HepG2 (cell line): ENCODE measurements around the gene MACROD2. TPM values are rescaled to one million over a fixed set of nuclear protein-coding genes. Genes with fewer than 3 reads are reported as not detected.

Source experiments
- ATAC-seq: fragments of 200-7000 bp; cut with Tn5 transposase; 3 replicates; pipeline ENCODE4 v1.9.1; 2020; ENCODE audit warnings: mild to moderate bottlenecking, moderate library complexity
- BruUV-seq: library from RNA; stranded (reverse); fragments of 400-500 nt; replicated peaks from 2 replicates; lab custom pipeline; 2021; lab: Mats Ljungman, UMichigan
- CTCF ChIA-PET: fragments of 300-600 bp; formaldehyde crosslinking; extraction: SDS; loops from one replicate; lab custom pipeline; 2021; ENCODE audit warnings: low total read pairs, inconsistent platforms, low intra/inter-chr PET ratio; lab: Yijun Ruan, JAX
- POLR2A ChIA-PET: fragments of 350-600 bp; sonication (Branson Sonifier 250); formaldehyde crosslinking; loops from one replicate; lab custom pipeline; 2020; ENCODE audit warnings: antibody characterized with exemption, inconsistent platforms; lab: Yijun Ruan, JAX
- DNase-seq: peaks from one replicate; pipeline ENCODE4 v3.0.0-alpha.2; 2015; ENCODE audit warnings: low spot score
- FAIRE-seq: peaks from 3 replicates; lab custom pipeline; 2011; peaks lifted over from hg19 to GRCh38; lab: Jason Lieb, UNC
- H2AFZ ChIP-seq: one replicate; pipeline ENCODE4 v1.6.1; 2011; ENCODE audit warnings: low read length, inconsistent platforms
- H3K27ac ChIP-seq: fragments of 300-600 bp; 3 replicates; pipeline ENCODE4 v1.8.0; 2011; ENCODE audit warnings: mixed run types, mild to moderate bottlenecking, mixed read lengths, low read length, inconsistent platforms; ENCODE audit not compliant: insufficient read depth; ENCODE audit errors: extremely low read length
- H3K27me3 ChIP-seq, 2 experiments: fragments of 200-600 bp in 1 of 2; 2 replicates in 1 of 2; 3 replicates in 1 of 2; pipeline versions ENCODE4 v1.6.0 to v1.8.0; 2011; ENCODE audit warnings: low read length in 2 of 2, mild to moderate bottlenecking in 2 of 2, moderate library complexity in 2 of 2, inconsistent platforms in 1 of 2; ENCODE audit not compliant: insufficient read depth in 2 of 2, control insufficient read depth in 1 of 2
- H3K36me3 ChIP-seq, 2 experiments: fragments of 200-600 bp in 1 of 2; replicated peaks in 1 of 2; 2 replicates in 1 of 2; 3 replicates in 1 of 2; pipeline versions ENCODE4 v1.5.1 to v1.8.0; 2011; ENCODE audit warnings: low read length in 2 of 2, inconsistent platforms in 1 of 2; ENCODE audit not compliant: insufficient read depth in 2 of 2, control insufficient read depth in 1 of 2
- H3K4me1 ChIP-seq: 2 replicates; pipeline ENCODE4 v1.5.1; 2012; ENCODE audit warnings: low read length, inconsistent platforms; ENCODE audit not compliant: insufficient read depth
- H3K4me2 ChIP-seq: 2 replicates; pipeline ENCODE4 v1.6.0; 2011; ENCODE audit warnings: low read depth, low read length, inconsistent platforms
- H3K4me3 ChIP-seq, 3 experiments: fragments of 200-600 bp in 1 of 3; sonication (generic), shearing (Covaris generic) in 1 of 3; replicated peaks in 1 of 3; 2 replicates each; pipeline ENCODE4 v1.5.1; 2011 to 2016; ENCODE audit warnings: low read length in 3 of 3, inconsistent platforms in 2 of 3, low read depth in 2 of 3, mild to moderate bottlenecking in 2 of 3, control low read depth in 1 of 3, mixed read lengths in 1 of 3; ENCODE audit not compliant: insufficient read depth in 1 of 3
- H3K79me2 ChIP-seq: one replicate; pipeline ENCODE4 v1.6.1; 2011; ENCODE audit warnings: low read length, inconsistent platforms; ENCODE audit not compliant: insufficient read depth
- H3K9ac ChIP-seq: 2 replicates; pipeline ENCODE4 v1.6.0; 2011; ENCODE audit warnings: mild to moderate bottlenecking, low read depth, low read length, inconsistent platforms; ENCODE audit not compliant: insufficient read depth
- H3K9me3 ChIP-seq: 2 replicates; pipeline ENCODE4 v1.5.1; 2012; ENCODE audit warnings: mild to moderate bottlenecking, low read length
- H4K20me1 ChIP-seq: 2 replicates; pipeline ENCODE4 v1.6.0; 2011; ENCODE audit warnings: inconsistent platforms, mild to moderate bottlenecking, low read length, moderate library complexity; ENCODE audit not compliant: insufficient read depth
- CEBPB ChIP-seq: IDR thresholded peaks from 2 replicates; pipeline ENCODE4 v1.6.1; 2011; ENCODE audit warnings: low read depth, low read length, improper control_type of control experiment, borderline replicate concordance
- CTCF ChIP-seq: sonication (generic); formaldehyde crosslinking; IDR thresholded peaks from 2 replicates; pipeline ENCODE4 v1.5.0; 2020; ENCODE audit warnings: mild to moderate bottlenecking, missing genetic modification reagents, moderate library complexity
- SMC3 ChIP-seq: IDR thresholded peaks from 2 replicates; pipeline ENCODE4 v1.6.1; 2011; ENCODE audit warnings: low read length, improper control_type of control experiment
- STAG1 ChIP-seq: sonication (generic); formaldehyde crosslinking; IDR thresholded peaks from 2 replicates; pipeline ENCODE4 v1.4.0; 2020; ENCODE audit warnings: missing genetic modification reagents
- ZNF564 ChIP-seq: sonication (generic); formaldehyde crosslinking; IDR thresholded peaks from 2 replicates; pipeline ENCODE4 v1.8.1; 2023; ENCODE audit warnings: mild to moderate bottlenecking, missing genetic modification reagents
- WGBS: methylation state at CpG from one replicate; pipeline ENCODE4 v1.1.6; 2017; ENCODE audit warnings: low lambda C conversion rate; 5-methylcytosine and 5-hydroxymethylcytosine counted together
- in situ Hi-C: cut with HindIII; loops from 2 replicates; pipeline ENCODE4 v1.10.0; 2017; ENCODE audit warnings: low pct_unique_long_range_greater_than_20kb; ENCODE audit not compliant: extremely low pct_ligation_motif_present
- intact Hi-C: fragments of 100-400 bp; cut with micrococcal nuclease; formaldehyde crosslinking; loops from one replicate; pipeline ENCODE4 v1.10.0; 2022; ENCODE audit not compliant: unreplicated experiment
- polyA plus RNA-seq, 8 experiments: library from polyadenylated mRNA; depleted of rRNA in 3 of 8; stranded (reverse) in 7 of 8; unstranded in 1 of 8; fragments of >200 nt; fragmentation: Illumina TruSeq in 4 of 8; extraction: Trizol in 4 of 8; gene quantifications; 2 replicates each; pipeline versions ENCODE4 v1.2.1 to v1.2.3, GENCODE V29; 2011 to 2016; ENCODE audit warnings: low read depth in 4 of 8, missing spikeins in 1 of 8, mixed read lengths in 1 of 8; ENCODE audit not compliant: insufficient read depth in 1 of 8
- total RNA-seq, 5 experiments: library from RNA; depleted of rRNA; stranded (reverse); fragments of >200 nt; fragmentation: Illumina TruSeq; extraction: Trizol; gene quantifications; 2 replicates each; pipeline ENCODE4 v1.2.3, GENCODE V29; 2016; ENCODE audit warnings: low read depth in 1 of 5

Gene MACROD2
- total and polyA plus RNA-seq, 2 of the 13 experiments (the other 11 are each of a cell fraction or from before 2014, with no cell fraction given) = 0.13 to 0.51 TPM

GRCh38 chr20:15930311-15931305 is 1935.3 kb downstream of the MACROD2 start:
- CTCF ChIA-PET = interaction anchor here (1.4 kb wide), 1 partner anchor 222 kb away, joined by 3 read pairs; no protein-coding TSS in a partner anchor

More at GRCh38 chr20:15930311-15931305, 1935.3 kb downstream of the MACROD2 start:
- intact Hi-C loops (loop anchor here (1.0 to 5.0 kb wide), 3 partner anchors 546 to 1788 kb away; partner anchors contain the start of gene FLRT3), in situ Hi-C loops (no loop called here)
- Histone ChIP-seq H3K4me2 (no peak overlapping the region), H3K27me3 (no peaks in the 10 kb centered on the region), H2AFZ (no peak overlapping the region), H3K79me2 (no peaks in the 10 kb centered on the region)
- 4% methylated on average over 2 of the region's 2 CpGs for WGBS
- POLR2A ChIA-PET = no interaction called here
- ATAC-seq = peak; percentile 80
- BruUV-seq = no TSS peak
- TF ChIP-seq CEBPB (0 out of 2 replicates have a peak, but pooled peaks have one; percentile 24), CTCF (CRISPR knock-in tag) (peak; percentile 42), STAG1 (peak; percentile 70), SMC3 (peak; percentile 57; the same call in 1 of the 2 replicates), ZNF564 (CRISPR knock-in tag) (no peak)
- TF ChIP-seq, all 625 proteins: peak for 4
- no peaks in the 10 kb centered on the region for H3K4me1 ChIP-seq
- H3K27ac ChIP-seq = no peak overlapping the region
- no peaks in the 10 kb centered on the region for H3K36me3 ChIP-seq
- H3K4me3 ChIP-seq = no peak overlapping the region
- H4K20me1 ChIP-seq = no peaks in the 10 kb centered on the region
- 0 out of 2 replicates have a peak, but pooled peaks cover 3% of the 10 kb centered on the region for H3K9me3 ChIP-seq
- H3K9ac ChIP-seq = no peak overlapping the region
- FAIRE-seq (peak; percentile 48), DNase-seq (peak; percentile 28)
